ENCODE results near the gene CLMN.
"Not testable (repeated sequence)": the region's sequence is repeated elsewhere in the genome, so short reads cannot be mapped to it uniquely, and the experiment has no call there.

Gene CLMN

DNA sequence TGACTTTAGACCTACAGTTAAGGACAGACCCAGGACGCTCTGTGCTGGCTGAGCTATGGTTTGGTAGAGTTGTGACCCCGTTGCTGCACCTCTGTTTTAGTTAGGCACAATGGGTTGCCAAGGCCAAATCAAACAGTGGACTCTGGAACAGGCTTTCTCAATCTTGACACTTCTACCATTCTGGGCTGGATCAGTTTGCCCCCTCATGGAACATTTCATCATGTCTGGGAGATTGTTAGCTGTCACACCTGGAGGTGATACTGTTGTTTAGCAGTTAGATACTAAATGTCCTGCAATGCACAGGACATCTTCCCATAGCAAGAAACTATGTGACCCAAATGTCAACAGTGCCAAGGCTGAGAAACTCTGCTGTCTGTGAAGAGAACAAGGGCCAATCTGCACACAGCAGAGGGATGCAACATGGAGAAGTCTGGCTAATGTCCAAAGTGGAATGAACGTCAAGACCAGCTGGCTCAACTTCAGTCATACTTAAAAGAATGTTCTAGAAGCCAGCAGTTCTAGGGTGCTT is 96.8 kb downstream of the CLMN start:
- DNase-seq (ENCODE audit: low read depth in 3 of 3, low spot score in 1 of 3) = no peak

DNA sequence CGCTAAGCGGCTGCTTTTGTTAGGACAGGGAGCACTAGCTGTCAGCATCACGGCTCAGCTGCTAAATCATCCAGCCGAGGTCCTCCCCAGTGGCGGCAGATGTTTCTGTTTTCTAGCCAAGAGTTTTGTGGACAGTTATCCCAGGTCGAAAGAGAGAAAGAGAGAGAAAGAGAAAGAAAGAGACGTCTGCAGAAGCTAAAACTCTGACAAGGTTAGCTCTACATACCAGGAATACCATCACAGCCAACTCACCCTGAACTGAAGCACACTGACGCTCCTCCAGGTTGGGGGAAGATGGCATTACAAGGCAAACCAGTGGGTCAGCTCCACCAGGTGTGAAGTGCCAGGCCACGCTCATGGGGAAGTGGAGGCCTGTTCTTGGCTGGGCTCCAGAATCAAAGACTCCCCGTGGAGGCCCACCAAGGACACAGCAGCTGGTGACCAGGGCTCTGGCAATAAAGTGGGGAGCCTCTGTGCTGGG is 97.5 kb downstream of the CLMN start:
- no peak for DNase-seq (ENCODE audit: low read depth in 3 of 3, low spot score in 1 of 3)

DNA sequence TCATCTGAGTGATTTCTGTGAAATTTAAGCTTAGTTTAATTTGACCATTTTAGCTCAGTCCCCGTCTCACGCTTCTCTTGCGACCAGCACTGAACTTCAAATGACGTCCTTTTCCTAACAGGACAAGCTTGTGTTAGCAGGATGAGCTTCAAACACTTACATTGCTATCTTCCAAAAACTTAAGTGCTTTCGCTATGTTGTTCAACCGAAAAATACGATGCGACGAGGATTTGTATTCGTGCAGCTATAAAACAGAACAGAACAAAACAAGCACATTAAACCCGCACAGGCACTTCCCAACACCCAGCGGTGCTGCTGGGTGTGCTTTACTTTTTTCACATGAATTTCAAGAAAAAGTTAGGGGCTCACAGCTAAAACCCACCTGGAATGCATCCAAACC is 98.2 kb downstream of the CLMN start:
- DNase-seq (ENCODE audit: low read depth in 3 of 3, low spot score in 1 of 3) = no peak

DNA sequence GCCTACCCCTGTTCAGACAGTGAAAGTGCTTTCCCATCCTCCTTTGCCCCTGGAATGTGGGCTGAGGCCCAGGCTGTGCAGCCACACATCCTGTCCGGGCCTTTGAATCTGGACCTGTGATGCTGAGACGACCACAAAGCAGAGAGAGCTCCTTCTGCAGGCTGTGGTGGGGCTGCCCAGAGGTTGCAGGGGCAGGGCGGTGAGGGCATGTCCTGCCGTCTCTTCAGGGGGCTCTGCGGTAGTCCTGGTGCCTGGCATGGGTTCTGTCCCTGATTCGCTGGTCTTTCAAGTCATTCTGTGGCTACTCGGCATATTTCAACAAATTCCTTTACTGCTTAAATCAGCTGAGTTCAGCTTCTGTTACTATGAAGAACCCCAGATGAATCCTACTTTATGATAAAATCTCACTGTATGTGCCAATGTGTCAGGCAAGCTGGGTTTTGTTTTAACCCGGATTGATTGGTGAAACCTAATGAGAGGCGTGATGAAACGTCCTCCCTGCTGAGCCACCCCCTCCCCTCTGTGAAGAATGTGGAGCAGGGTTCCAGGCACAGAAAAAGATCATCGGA is 99.0 kb downstream of the CLMN start:
- DNase-seq (ENCODE audit: low read depth in 3 of 3, low spot score in 1 of 3) = no peak

DNA sequence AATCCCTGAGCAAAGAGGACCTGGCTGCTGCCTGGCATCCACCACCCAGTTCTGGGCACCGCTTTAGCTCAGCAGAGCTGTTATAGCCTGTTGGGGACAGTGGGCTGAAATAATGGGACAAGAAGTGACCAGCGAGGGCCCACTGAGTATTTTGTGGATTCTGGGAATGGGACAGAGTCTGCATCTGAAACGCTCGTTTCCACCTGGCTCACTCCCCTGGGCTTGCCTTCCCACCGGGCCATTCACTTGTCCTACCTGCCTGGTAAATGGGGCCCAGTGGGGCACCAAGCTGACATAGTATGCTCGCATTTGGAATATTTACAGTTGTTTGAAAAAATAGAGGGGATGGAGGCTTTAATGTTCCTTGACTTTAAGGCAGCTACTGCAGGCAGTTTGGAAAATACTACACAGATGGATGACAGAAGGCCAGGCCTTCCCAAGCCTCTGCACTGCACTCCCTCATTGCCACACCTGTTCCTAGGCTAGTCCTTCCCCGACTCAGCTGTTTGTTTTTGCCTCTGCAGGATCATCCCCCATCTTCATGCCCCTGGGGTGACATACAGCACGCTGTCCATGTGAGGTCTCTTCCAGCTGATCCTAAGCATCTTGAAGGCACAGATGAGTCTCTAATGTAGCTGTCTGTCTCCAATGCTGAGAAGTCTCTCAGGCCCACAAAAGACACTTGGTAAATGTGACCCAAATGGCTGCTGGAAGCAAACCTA is 101.1 kb downstream of the CLMN start:
- DNase-seq (ENCODE audit: low read depth in 3 of 3, low spot score in 1 of 3) = no peak

DNA sequence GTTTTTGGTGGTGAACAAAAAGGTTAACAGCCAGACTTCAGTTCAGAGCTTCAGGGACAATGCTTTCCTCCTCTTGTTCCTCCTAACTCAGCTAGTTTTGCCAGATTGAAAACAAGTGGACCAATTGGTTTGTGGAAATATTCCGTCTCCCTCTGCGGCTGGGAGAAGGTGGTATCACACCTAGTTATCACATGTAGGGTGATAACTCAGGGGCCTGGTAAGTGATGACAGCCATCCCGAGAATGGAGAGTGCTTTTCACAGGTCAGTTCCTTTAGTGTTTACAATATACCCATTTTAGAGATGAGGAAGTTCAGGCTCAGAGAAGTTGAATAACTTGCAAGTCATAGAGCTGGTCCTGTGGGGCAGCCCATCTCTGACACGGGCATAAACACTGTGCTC is 101.7 kb downstream of the CLMN start:
- no peak for DNase-seq (ENCODE audit: low read depth in 3 of 3, low spot score in 1 of 3)

DNA sequence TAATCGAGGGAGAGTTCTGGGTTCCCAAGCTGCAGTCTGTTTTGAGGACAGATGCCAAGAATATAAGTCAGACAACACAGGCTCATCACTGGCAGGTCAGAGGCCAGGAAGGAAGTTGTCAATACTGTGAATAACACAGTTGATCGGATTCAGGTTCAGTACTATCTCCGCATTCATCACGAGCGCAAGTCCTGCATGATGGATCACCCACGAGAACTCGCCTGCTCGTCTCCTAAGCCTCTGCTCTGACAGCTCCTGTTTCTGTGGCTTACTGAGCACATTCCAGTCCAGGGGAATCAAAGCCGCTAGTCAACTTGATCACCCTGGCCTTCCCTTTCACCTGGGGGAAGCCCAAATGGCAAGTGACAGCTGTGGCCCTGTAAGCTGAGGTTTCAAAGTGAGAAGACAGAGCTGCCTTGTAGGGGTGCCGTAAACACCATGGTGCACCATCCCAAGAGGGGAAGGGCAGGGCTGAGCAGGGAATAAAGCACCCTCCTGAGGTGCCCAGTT is 102.3 kb downstream of the CLMN start:
- no peak for DNase-seq (ENCODE audit: low read depth in 3 of 3, low spot score in 1 of 3)

DNA sequence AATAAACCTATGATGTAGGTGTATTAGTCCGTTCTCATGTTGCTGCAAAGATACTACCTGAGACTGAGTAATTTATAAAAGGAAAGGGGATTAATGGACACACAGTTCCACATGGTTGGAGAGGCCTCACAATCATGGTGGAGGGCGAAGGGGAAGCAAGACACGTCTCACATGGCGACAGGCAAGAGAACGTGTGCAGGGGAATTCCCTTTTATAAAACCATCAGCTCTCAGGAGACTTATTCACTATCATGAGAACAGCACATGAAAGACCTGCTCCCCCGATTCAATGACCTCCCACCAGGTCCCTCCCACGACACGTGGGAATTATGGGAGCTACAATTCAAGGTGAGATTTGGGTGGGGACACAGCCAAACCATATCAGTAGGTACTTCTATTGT is 103.7 kb downstream of the CLMN start:
- DNase-seq (ENCODE audit: low read depth in 3 of 3, low spot score in 1 of 3) = no peak

DNA sequence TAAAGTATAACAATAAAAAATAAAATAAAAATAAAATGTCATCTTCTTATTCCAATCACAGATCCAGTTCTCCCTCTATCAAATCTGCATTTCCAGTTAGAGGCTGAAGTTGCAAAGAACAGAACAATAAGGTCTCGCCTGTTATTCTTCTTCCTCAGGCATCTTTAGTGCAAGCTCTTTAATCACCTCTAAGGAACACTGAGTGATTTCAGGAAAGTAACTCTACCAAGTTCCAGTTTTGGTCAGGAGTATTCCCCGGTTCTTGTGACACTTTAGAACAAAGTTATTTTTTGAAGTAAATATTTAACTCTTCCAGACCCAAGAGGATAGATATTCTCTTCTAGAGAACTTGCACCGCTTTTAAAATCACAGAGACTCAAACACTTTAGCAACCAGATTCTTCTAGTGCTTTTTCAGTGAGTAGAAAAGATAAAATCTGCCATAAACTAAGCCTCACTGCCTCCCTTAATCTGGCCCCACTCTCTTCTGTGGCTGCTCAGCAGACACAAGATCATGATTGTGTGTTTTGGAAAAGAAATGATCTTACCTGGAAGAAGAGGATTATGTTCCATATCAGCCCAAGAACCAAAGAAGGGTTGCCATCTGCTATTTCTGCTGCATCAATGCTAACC is 104.5 kb downstream of the CLMN start:
- no peak for DNase-seq (ENCODE audit: low read depth in 3 of 3, low spot score in 1 of 3)

DNA sequence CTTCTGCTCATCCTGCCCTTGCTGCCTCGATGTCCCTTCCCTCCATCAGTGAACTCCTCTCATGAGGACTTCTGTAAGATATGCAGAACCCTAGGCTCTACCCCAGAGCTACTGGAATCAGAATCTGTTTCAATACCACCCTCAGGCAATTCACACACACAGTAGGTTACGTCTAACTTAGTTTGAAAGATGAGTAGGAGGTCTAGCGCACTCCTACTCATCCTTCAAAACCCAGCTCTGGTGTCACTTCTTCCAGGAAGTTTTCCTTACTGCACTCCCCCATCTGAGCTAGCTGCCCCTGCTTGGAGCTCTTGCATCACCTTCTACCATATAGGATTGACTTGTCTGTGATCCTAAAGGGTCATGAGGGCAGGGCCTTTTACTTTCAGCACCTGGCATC is 105.9 kb downstream of the CLMN start:
- DNase-seq (ENCODE audit: low read depth in 3 of 3, low spot score in 1 of 3) = no peak

DNA sequence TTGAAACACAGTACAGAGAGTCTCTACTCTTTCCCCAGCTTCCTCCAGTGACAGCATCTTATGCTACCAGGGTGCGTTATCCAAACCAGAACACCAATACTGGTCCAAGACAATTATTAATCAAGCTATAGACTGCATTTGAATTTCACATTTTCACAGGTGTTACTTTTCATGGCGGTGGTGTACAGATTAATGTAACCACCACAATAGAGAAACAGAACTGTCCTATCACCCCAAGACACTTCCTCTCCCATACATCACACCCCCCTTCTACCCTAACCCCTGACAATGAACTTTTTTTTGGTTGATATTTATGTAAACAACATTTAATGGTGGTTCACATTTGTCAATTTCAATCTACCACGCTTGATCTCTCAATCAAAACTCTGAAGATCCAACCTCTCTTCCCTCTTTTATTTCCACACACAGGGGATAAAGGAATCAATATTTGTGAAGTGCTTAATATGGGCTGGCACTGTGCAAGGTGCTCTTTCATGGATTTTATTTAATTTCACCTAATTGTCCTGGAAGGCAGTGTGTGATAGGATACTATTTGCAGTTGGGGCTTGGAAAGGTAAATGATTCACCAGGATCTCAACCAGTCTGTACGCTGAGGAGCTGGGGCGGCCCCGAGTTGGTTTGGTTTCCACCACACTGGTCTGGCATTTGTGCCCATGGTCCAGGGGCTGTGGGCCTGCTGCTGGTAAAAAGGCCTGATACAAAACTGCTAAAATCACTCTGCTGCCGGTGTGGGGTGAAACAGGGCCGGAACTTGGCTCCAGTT is 107.8 kb downstream of the CLMN start:
- no peak for DNase-seq (ENCODE audit: low read depth in 3 of 3, low spot score in 1 of 3)

DNA sequence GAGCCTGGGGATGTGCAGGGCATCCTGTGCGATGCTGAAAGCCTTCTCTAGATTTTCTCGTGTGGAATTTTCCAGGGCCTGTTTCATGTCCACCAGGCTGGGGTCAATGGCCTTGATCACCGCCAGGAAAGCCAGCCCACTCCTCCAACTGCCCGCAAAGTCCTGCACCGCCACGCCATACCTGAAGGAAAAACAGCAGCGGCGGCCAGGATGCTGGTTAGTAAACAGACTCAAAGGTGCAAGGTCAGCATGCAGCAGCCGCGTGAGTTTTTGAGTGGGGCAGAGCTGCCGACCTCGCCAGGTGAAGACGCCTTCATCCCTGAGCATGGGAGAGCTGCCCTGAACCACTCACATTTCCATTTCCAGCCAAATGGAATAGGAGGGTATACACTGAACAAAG is 109.0 kb downstream of the CLMN start:
- DNase-seq (ENCODE audit: low read depth in 3 of 3, low spot score in 1 of 3) = no peak

DNA sequence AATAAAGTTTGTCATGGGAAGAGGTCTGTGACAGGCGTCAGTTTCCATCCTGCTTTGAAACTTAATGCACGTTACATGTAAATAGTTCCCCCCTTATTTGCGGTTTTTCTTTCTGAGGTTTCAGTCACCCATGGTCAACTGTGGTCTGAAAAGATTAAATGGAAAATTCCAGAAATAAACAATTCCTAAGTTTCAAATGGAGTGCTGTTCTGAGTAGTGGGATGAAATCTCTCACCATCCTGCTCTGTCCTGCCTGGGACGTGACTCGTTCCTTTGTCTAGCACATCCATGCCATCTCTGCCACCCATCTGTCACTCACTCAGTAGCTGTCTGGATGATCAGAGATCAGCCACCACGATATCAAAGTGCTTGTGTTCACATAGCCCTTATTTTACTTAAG is 111.1 kb downstream of the CLMN start:
- DNase-seq (ENCODE audit: low read depth in 3 of 3, low spot score in 1 of 3) = no peak

DNA sequence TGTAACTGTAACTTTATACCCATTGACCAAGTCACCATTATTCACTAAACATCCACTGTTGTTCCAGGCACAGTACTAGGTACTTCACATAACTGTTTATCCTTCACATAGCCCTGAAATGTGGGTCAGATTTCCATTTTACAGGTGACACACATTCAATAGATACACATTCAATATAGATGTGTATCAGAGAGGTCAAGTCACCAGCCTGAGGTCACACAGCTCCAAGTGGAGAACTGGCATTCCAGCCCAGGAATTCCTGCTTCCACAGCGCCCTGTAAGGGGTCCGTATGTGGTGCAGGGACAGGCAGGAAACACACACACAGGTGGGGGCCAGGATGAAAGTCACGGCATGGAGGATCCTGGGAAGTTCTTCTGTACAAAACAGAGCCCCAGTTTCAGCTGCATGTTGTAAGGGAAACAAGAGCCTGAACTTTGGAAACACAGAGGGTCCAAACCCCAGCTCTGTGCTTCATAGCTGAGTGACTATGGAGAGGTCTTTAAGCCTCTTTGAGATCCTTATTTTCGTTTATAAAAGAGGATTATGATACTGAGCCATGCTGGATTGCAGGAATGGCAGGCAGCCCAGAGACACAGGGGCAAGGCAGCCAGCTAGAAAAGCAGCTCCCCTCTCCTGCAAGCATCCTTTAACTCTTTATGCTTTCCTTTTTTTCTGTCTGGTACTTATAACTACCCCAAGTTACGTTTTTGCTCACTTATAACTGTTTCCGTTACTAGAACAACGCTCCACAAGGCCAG is 112.1 kb downstream of the CLMN start:
- no peak for DNase-seq (ENCODE audit: low read depth in 3 of 3, low spot score in 1 of 3)

DNA sequence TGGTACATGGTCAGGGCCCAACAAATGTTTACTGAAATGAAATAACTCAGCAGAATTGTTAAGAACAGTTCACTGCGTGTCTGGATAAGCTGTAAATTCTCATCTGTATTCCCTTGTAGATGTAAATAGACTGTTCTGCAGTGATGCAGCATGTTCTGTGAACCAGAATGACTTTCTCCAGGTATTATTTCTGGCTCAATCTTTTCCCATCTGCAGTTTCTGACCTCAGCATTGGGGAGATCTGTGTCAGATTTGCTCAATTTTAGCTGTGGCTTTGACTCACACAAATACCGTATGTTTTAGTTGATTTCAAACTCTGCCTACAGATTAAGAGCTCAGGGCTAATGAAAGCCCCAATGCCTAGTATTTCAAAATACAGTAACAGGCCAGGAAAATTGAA is 113.2 kb downstream of the CLMN start:
- no peak for DNase-seq (ENCODE audit: low read depth in 3 of 3, low spot score in 1 of 3)

DNA sequence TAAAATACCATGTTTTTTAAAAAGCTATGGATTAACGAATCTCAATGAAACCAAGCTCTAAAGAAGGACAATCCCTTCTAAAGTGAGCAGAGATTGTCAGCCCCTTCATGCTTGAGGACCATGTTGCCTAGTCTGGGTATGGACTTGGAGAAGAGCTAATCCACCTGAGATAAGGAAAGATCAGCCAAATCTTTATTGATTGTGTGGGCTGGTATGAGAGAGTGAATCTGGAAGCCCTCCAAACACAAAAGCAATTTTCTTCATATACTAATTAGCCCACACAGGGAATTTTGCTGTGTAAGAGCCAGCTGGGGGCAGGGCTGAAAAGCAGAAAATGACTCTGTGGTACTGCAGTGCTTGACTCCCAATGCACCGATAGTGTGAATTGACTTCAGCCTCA is 115.0 kb downstream of the CLMN start:
- DNase-seq (ENCODE audit: low read depth in 3 of 3, low spot score in 1 of 3) = no peak

DNA sequence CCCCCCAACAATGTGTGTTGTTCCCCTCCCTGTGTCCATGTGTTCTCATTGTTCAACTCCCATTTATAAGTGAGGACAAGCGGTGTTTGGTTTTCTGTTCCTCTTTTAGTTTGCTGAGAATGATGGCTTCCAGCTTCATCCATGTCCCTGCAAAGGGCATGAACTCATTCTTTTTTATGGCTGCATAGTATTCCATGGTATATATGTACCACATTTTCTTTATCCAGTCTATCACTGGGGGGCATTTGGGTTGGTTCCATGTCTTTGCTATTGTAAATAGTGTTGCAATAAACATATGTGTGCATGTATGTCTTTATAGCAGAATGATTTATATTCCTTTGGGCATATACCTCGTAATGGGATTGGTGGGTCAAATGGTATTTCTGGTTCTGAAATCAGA is 118.0 kb downstream of the CLMN start:
- not testable (repeated sequence) for DNase-seq (ENCODE audit: low read depth in 3 of 3, low spot score in 1 of 3)

DNA sequence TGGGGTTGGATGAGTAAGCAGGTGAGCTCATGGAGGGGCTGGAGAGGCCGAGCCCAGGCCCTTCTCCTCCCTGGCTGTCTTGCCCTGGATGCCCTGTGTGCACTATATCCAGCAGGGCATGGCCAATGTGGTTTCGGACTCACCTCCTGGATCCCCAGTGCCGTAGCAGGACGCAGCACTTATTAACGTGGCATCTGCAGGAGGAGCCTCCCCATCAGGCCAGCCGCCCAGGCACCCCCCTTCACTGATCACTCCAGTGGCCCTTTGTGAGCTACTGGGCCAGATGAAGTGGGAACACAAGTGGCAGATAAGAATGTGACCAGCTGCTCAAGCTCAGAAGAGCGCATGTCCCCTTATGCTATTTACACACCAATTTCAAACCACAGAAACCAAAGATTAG is 119.3 kb downstream of the CLMN start:
- DNase-seq (ENCODE audit: low read depth in 3 of 3, low spot score in 1 of 3) = no peak

DNA sequence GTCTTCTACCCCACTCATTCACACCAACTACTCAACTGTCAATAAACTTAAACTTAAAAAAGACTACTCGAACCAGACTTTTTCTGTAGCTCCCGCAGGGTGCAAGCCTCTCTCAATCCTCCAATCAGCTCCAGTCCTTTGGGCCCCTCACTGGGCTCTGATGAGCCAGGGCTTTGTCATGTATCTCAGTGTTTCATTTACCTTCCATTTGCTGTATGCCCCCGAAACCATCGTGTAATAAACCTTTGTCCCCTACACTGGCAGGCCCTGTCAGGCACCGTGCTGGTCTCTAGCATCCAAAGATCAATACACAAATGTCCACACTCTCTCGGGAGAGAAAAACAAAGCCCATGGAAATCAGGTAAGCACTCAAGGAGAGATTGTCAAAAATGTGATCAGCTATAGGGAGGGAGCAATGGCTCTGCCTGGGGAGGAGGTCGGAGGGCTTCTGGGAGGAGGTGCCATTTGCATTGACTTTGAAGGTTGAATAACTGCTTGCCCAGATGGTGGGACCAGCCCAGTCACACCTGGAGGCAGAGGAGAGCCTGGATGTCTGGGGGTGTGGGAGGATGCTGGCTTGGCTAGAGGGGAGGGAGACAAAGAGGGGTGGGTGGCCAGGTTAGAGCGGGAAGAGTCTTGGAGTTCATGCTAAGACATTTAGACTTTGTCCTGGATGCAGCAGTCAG is 120.3 kb downstream of the CLMN start:
- no peak for DNase-seq (ENCODE audit: low read depth in 3 of 3, low spot score in 1 of 3)

DNA sequence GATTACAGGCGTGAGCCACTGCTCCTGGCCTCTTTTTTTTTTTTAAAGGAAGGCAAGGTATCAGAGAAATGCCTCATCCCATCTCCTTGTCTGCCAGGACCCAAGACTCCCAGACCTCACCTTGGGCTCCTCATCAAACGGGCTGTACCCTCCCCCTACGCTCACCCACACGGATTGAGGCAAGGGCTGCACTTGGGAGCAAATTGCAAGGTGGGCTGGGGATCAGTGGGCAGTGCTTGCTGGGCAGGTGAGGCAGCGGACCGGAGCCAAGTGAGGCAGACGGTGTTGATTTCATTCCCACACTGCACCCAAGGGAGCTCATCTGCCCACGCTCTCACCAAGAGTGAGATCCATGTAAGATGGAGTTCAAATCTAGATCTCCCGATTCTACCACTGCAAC is 121.4 kb downstream of the CLMN start:
- DNase-seq (ENCODE audit: low read depth in 3 of 3, low spot score in 1 of 3) = no peak

All from stimulated activated CD4-positive, alpha-beta T cell treated with anti-CD3 and anti-CD28 coated beads, TNF-alpha, amount 100 ng/mL, for 1 hour (primary cell).